B cell (primary cell): ENCODE results near the gene KRTAP4-11.

ENCODE experiments used
- EZH2 ChIP-seq: IDR thresholded peaks from 2 replicates; pipeline ENCODE4 v1.6.1; 2012; ENCODE audit warnings: borderline replicate concordance, low read depth, mild to moderate bottlenecking, moderate library complexity, low read length; ENCODE audit not compliant: insufficient read depth, poor library complexity, severe bottlenecking
- TF ChIP-seq, protein P1 (sequence below): fragments of 200-600 bp; IDR thresholded peaks from one replicate; pipeline ENCODE4 v1.8.0; 2022; ENCODE audit warnings: antibody characterized with exemption, mild to moderate bottlenecking

GRCh38 chr17:41163828-41164227, 45.7 kb upstream of the KRTAP4-11 start:
- TF ChIP-seq, protein P1, sequence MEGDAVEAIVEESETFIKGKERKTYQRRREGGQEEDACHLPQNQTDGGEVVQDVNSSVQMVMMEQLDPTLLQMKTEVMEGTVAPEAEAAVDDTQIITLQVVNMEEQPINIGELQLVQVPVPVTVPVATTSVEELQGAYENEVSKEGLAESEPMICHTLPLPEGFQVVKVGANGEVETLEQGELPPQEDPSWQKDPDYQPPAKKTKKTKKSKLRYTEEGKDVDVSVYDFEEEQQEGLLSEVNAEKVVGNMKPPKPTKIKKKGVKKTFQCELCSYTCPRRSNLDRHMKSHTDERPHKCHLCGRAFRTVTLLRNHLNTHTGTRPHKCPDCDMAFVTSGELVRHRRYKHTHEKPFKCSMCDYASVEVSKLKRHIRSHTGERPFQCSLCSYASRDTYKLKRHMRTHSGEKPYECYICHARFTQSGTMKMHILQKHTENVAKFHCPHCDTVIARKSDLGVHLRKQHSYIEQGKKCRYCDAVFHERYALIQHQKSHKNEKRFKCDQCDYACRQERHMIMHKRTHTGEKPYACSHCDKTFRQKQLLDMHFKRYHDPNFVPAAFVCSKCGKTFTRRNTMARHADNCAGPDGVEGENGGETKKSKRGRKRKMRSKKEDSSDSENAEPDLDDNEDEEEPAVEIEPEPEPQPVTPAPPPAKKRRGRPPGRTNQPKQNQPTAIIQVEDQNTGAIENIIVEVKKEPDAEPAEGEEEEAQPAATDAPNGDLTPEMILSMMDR = no peak
- no peak for TF ChIP-seq EZH2
